HepG2 (cell line): ENCODE measurements around the gene PEF1. TPM values are rescaled to one million over a fixed set of nuclear protein-coding genes. Genes with fewer than 3 reads are reported as not detected.

Experiments used
- AKNA ChIP-seq: sonication (generic); formaldehyde crosslinking; IDR thresholded peaks from 2 replicates; pipeline ENCODE4 v1.4.0; 2020; ENCODE audit warnings: missing genetic modification reagents, borderline replicate concordance
- ELF1 ChIP-seq: sonication (generic); formaldehyde crosslinking; IDR thresholded peaks from 2 replicates; pipeline ENCODE4 v1.4.0; 2020; ENCODE audit warnings: missing genetic modification reagents
- ESRRA ChIP-seq: sonication (generic); formaldehyde crosslinking; IDR thresholded peaks from 2 replicates; pipeline ENCODE4 v1.5.1; 2020; ENCODE audit warnings: mild to moderate bottlenecking, low read depth, missing genetic modification reagents
- KAT7 ChIP-seq: IDR thresholded peaks from 2 replicates; pipeline ENCODE4 v1.6.1; 2018; ENCODE audit warnings: borderline replicate concordance, missing compliant biosample characterization
- KDM6A ChIP-seq: IDR thresholded peaks from 2 replicates; pipeline ENCODE4 v1.6.1; 2016; ENCODE audit warnings: low read depth
- NCOA5 ChIP-seq: sonication (generic); formaldehyde crosslinking; IDR thresholded peaks from 2 replicates; pipeline ENCODE4 v1.4.0; 2020; ENCODE audit warnings: missing genetic modification reagents
- SALL1 ChIP-seq: sonication (generic); formaldehyde crosslinking; IDR thresholded peaks from 2 replicates; pipeline ENCODE4 v1.8.0; 2022; ENCODE audit warnings: mild to moderate bottlenecking, missing genetic modification reagents
- ZBTB38 ChIP-seq: sonication (generic); formaldehyde crosslinking; IDR thresholded peaks from 2 replicates; pipeline ENCODE4 v1.5.1; 2020; ENCODE audit warnings: mild to moderate bottlenecking, missing genetic modification reagents
- polyA plus RNA-seq, 8 experiments: library from polyadenylated mRNA; depleted of rRNA in 3 of 8; stranded (reverse) in 7 of 8; unstranded in 1 of 8; fragments of >200 nt; fragmentation: Illumina TruSeq in 4 of 8; extraction: Trizol in 4 of 8; gene quantifications; 2 replicates each; pipeline versions ENCODE4 v1.2.1 to v1.2.3, GENCODE V29; 2011 to 2016; ENCODE audit warnings: low read depth in 4 of 8, missing spikeins in 1 of 8, mixed read lengths in 1 of 8; ENCODE audit not compliant: insufficient read depth in 1 of 8
- total RNA-seq, 5 experiments: library from RNA; depleted of rRNA; stranded (reverse); fragments of >200 nt; fragmentation: Illumina TruSeq; extraction: Trizol; gene quantifications; 2 replicates each; pipeline ENCODE4 v1.2.3, GENCODE V29; 2016; ENCODE audit warnings: low read depth in 1 of 5
- TF ChIP-seq, protein P1 (sequence below): sonication (generic); formaldehyde crosslinking; IDR thresholded peaks from 2 replicates; pipeline ENCODE4 v1.9.0; 2021; ENCODE audit warnings: missing genetic modification reagents, mild to moderate bottlenecking, borderline replicate concordance
- TF ChIP-seq, protein P2 (sequence below): IDR thresholded peaks from 2 replicates; pipeline ENCODE4 v1.4.0; 2020; ENCODE audit warnings: mild to moderate bottlenecking, missing genetic modification reagents
- TF ChIP-seq, protein P3 (sequence below), 2 experiments: IDR thresholded peaks; 2 replicates each; pipeline ENCODE4 v1.6.1; 2011 to 2012; ENCODE audit warnings: low read length in 2 of 2, borderline replicate concordance in 1 of 2, low read depth in 1 of 2, mild to moderate bottlenecking in 1 of 2, moderate library complexity in 1 of 2
- TF ChIP-seq, protein P4 (sequence below): sonication (generic); formaldehyde crosslinking; IDR thresholded peaks from 2 replicates; pipeline ENCODE4 v1.4.0; 2020; ENCODE audit warnings: missing genetic modification reagents; ENCODE audit errors: not compliant biosample characterization

PEF1 gene
- total and polyA plus RNA-seq, 2 of the 13 experiments (the other 11 are each of a cell fraction or from before 2014, with no cell fraction given), result 57.1 to 57.8 TPM

DNA sequence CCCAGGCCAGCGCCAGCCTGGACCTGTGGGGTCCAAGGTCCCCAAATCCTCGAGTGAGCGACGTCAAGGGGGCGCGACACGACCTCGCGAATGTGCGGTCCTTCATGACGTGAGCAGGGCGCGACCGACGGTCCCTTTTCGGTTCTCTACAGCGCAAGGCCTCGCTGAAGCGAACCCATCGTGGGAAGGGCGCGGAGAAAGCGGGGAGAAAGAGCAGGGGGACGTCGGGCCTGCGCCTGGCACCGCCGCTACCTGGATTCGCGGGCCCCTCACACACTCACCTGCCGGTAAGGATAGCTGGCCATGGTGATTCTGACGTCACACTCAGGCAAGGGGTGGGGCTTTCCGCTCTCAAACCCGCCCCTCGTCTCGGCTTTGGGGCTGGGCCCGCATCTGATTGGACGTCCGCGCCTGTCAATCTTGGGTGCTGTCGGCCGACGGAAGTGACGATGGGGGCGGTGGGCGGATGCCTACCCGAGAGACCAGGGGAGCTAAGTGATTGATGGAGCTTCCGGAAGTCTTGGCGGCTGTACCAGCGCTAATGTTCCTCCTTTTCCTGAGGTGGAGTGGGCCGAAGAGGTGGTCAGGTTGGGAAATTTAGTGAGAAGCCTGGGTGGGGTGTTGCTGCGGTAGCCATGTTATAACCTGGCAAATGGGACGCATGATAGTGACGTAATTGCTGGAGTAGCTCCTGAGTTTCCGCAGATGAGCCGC lies at the start of gene PEF1 (continued):
- TF ChIP-seq AKNA (CRISPR knock-in tag), result 0 out of 2 replicates have a peak, but pooled peaks have one; percentile 17
- TF ChIP-seq, protein P1, sequence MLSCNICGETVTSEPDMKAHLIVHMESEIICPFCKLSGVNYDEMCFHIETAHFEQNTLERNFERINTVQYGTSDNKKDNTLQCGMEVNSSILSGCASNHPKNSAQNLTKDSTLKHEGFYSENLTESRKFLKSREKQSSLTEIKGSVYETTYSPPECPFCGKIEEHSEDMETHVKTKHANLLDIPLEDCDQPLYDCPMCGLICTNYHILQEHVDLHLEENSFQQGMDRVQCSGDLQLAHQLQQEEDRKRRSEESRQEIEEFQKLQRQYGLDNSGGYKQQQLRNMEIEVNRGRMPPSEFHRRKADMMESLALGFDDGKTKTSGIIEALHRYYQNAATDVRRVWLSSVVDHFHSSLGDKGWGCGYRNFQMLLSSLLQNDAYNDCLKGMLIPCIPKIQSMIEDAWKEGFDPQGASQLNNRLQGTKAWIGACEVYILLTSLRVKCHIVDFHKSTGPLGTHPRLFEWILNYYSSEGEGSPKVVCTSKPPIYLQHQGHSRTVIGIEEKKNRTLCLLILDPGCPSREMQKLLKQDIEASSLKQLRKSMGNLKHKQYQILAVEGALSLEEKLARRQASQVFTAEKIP, result no peak
- TF ChIP-seq, protein P2, sequence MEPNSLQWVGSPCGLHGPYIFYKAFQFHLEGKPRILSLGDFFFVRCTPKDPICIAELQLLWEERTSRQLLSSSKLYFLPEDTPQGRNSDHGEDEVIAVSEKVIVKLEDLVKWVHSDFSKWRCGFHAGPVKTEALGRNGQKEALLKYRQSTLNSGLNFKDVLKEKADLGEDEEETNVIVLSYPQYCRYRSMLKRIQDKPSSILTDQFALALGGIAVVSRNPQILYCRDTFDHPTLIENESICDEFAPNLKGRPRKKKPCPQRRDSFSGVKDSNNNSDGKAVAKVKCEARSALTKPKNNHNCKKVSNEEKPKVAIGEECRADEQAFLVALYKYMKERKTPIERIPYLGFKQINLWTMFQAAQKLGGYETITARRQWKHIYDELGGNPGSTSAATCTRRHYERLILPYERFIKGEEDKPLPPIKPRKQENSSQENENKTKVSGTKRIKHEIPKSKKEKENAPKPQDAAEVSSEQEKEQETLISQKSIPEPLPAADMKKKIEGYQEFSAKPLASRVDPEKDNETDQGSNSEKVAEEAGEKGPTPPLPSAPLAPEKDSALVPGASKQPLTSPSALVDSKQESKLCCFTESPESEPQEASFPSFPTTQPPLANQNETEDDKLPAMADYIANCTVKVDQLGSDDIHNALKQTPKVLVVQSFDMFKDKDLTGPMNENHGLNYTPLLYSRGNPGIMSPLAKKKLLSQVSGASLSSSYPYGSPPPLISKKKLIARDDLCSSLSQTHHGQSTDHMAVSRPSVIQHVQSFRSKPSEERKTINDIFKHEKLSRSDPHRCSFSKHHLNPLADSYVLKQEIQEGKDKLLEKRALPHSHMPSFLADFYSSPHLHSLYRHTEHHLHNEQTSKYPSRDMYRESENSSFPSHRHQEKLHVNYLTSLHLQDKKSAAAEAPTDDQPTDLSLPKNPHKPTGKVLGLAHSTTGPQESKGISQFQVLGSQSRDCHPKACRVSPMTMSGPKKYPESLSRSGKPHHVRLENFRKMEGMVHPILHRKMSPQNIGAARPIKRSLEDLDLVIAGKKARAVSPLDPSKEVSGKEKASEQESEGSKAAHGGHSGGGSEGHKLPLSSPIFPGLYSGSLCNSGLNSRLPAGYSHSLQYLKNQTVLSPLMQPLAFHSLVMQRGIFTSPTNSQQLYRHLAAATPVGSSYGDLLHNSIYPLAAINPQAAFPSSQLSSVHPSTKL (CRISPR knock-in tag), result peak; percentile 4; the same call in 1 of the 2 replicates
- TF ChIP-seq ZBTB38 (CRISPR knock-in tag), result peak; percentile 41; the same call in 1 of the 2 replicates
- peak; percentile 86 for TF ChIP-seq SALL1 (CRISPR knock-in tag)
- TF ChIP-seq ESRRA (CRISPR knock-in tag), result peak; percentile 55; the same call in 1 of the 2 replicates
- TF ChIP-seq, protein P3, sequence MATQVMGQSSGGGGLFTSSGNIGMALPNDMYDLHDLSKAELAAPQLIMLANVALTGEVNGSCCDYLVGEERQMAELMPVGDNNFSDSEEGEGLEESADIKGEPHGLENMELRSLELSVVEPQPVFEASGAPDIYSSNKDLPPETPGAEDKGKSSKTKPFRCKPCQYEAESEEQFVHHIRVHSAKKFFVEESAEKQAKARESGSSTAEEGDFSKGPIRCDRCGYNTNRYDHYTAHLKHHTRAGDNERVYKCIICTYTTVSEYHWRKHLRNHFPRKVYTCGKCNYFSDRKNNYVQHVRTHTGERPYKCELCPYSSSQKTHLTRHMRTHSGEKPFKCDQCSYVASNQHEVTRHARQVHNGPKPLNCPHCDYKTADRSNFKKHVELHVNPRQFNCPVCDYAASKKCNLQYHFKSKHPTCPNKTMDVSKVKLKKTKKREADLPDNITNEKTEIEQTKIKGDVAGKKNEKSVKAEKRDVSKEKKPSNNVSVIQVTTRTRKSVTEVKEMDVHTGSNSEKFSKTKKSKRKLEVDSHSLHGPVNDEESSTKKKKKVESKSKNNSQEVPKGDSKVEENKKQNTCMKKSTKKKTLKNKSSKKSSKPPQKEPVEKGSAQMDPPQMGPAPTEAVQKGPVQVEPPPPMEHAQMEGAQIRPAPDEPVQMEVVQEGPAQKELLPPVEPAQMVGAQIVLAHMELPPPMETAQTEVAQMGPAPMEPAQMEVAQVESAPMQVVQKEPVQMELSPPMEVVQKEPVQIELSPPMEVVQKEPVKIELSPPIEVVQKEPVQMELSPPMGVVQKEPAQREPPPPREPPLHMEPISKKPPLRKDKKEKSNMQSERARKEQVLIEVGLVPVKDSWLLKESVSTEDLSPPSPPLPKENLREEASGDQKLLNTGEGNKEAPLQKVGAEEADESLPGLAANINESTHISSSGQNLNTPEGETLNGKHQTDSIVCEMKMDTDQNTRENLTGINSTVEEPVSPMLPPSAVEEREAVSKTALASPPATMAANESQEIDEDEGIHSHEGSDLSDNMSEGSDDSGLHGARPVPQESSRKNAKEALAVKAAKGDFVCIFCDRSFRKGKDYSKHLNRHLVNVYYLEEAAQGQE (IDR thresholded peaks at IDR 0.05; ENCODE audit: borderline replicate concordance in 1 of 2, low read depth in 1 of 2, low read length in 2 of 2), result 0 out of 4 replicates have a peak, but pooled peaks of 1 of the 2 experiments have one; percentile 5
- TF ChIP-seq ELF1 (CRISPR knock-in tag), result peak; percentile 73
- TF ChIP-seq KAT7 (CRISPR knock-in tag), result 0 out of 2 replicates have a peak, but pooled peaks have one; percentile 58
- no peak for TF ChIP-seq KDM6A (CRISPR knock-in tag)
- TF ChIP-seq, protein P4, sequence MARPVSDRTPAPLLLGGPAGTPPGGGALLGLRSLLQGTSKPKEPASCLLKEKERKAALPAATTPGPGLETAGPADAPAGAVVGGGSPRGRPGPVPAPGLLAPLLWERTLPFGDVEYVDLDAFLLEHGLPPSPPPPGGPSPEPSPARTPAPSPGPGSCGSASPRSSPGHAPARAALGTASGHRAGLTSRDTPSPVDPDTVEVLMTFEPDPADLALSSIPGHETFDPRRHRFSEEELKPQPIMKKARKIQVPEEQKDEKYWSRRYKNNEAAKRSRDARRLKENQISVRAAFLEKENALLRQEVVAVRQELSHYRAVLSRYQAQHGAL (CRISPR knock-in tag), result peak; percentile 67
- TF ChIP-seq NCOA5, result no peak
